Chondrocyte (in vitro differentiated cells): ENCODE data around the gene PJA1. TPM values are rescaled to one million over a fixed set of nuclear protein-coding genes. Genes with fewer than 3 reads are reported as not detected.

Experiments used
- DNase-seq: peaks from one replicate; pipeline ENCODE4 v3.0.0; 2021; ENCODE audit warnings: mixed read lengths, low spot score
- H3K27ac Mint-ChIP-seq: one replicate; pipeline ENCODE4 v1.8.0; 2021; ENCODE audit warnings: mild to moderate bottlenecking, moderate library complexity, mixed read lengths; ENCODE audit not compliant: unreplicated experiment
- H3K27me3 Mint-ChIP-seq: 2 replicates; pipeline ENCODE4 v1.8.0; 2021; ENCODE audit warnings: low read depth, mixed read lengths
- H3K36me3 Mint-ChIP-seq: 2 replicates; pipeline ENCODE4 v1.8.0; 2021; ENCODE audit warnings: low read depth, mixed read lengths
- H3K4me1 Mint-ChIP-seq: 2 replicates; pipeline ENCODE4 v1.8.0; 2021; ENCODE audit warnings: low read depth, mild to moderate bottlenecking, mixed read lengths
- H3K4me3 Mint-ChIP-seq: one replicate; pipeline ENCODE4 v1.8.0; 2021; ENCODE audit warnings: mild to moderate bottlenecking, moderate library complexity, mixed read lengths; ENCODE audit not compliant: unreplicated experiment
- H3K9me3 Mint-ChIP-seq: 2 replicates; pipeline ENCODE4 v1.8.0; 2021; ENCODE audit warnings: low read depth, mixed read lengths
- total RNA-seq: library from RNA; stranded (reverse); gene quantifications from 3 replicates; pipeline ENCODE4 v1.2.1, GENCODE V29; 2021
- TF ChIP-seq, protein P1 (sequence below): fragments of 200-600 bp; sonication (generic); IDR thresholded peaks from 2 replicates; pipeline ENCODE4 v1.5.0; 2021; ENCODE audit warnings: antibody characterized with exemption, mild to moderate bottlenecking, moderate library complexity

Gene PJA1
- total RNA-seq, 1 donor from 2014 or later = 30.1 TPM

DNA sequence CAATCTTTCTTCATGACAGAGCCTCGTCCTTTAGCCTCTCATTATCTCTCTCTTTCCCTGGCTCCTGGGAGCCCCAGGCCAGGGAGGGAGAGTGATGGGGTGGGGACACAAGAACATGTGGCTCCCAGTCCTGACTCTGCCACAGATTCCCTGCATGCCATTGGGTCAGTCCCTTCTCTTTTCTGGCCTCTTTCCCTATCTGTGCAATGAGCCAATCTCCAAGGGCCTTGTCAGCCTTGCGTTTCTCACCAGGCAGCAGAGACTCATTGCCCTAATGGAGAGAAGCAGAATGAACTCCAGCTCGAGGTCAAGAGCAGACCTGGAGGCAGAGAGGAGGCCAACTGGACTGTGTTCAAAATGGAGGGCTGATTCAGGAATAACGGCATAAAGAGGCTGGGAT, 38.4 kb upstream of the PJA1 start:
- TF ChIP-seq, protein P1, sequence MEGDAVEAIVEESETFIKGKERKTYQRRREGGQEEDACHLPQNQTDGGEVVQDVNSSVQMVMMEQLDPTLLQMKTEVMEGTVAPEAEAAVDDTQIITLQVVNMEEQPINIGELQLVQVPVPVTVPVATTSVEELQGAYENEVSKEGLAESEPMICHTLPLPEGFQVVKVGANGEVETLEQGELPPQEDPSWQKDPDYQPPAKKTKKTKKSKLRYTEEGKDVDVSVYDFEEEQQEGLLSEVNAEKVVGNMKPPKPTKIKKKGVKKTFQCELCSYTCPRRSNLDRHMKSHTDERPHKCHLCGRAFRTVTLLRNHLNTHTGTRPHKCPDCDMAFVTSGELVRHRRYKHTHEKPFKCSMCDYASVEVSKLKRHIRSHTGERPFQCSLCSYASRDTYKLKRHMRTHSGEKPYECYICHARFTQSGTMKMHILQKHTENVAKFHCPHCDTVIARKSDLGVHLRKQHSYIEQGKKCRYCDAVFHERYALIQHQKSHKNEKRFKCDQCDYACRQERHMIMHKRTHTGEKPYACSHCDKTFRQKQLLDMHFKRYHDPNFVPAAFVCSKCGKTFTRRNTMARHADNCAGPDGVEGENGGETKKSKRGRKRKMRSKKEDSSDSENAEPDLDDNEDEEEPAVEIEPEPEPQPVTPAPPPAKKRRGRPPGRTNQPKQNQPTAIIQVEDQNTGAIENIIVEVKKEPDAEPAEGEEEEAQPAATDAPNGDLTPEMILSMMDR = no peak
- no peaks in the 10 kb centered on the region for H3K4me1 Mint-ChIP-seq
- H3K36me3 Mint-ChIP-seq = no peaks in the 10 kb centered on the region
- H3K27me3 Mint-ChIP-seq = no peaks in the 10 kb centered on the region
- H3K27ac Mint-ChIP-seq = no peak overlapping the region
- no peak for DNase-seq
- H3K9me3 Mint-ChIP-seq = no peaks in the 10 kb centered on the region
- H3K4me3 Mint-ChIP-seq = no peak overlapping the region

DNA sequence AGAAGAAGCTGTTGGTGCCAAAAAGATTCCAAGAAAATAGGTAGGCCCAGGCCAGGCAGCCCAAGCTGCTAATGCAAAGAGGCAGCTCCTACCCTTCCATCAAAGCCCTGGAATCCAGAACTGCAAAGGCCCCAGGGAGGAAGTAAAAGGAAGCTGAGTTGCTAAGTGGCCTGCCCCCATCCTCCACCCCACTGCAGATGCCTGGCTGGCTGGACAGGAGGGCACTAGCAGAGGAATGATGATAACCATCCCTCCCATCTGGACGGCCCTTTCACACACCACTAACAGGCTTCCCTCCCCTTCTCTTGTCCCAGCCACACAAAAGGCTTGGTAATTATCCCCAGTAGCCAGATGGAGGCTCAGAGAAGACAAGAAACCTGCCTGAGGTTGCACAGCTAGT, 32.4 kb upstream of the PJA1 start:
- Mint-ChIP-seq H3K36me3 (no peaks in the 10 kb centered on the region), H3K27me3 (no peaks in the 10 kb centered on the region), H3K27ac (no peak overlapping the region), H3K4me1 (no peaks in the 10 kb centered on the region), H3K9me3 (peaks cover 6% of the 10 kb centered on the region), H3K4me3 (no peak overlapping the region)
- TF ChIP-seq, protein P1 = no peak
- no peak for DNase-seq

DNA sequence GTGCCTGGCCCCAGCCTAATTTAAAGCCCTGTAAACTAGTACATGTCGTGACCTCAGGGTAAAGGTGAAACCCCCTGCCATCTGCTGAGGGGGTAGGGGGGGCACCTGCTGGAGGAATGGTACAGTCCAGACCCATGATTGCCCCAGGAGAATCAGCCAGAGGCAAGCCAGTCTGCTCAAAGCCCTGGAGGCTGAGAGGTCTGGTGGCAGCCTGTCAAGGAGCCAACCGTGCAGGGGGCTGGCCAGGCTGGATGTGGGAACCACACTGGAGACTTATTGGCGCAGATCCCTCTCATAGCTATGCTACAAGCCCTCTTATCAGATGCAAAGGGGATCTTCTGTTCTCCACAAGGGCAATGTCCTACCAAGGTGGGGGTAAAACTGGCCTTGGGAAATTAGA, 31.4 kb upstream of the PJA1 start:
- TF ChIP-seq, protein P1 = no peak
- no peak overlapping the region for H3K4me3 Mint-ChIP-seq
- no peak overlapping the region for H3K27ac Mint-ChIP-seq
- H3K9me3 Mint-ChIP-seq = peaks cover 6% of the 10 kb centered on the region
- H3K27me3 Mint-ChIP-seq = no peaks in the 10 kb centered on the region
- no peaks in the 10 kb centered on the region for H3K4me1 Mint-ChIP-seq
- DNase-seq = no peak
- no peaks in the 10 kb centered on the region for H3K36me3 Mint-ChIP-seq

DNA sequence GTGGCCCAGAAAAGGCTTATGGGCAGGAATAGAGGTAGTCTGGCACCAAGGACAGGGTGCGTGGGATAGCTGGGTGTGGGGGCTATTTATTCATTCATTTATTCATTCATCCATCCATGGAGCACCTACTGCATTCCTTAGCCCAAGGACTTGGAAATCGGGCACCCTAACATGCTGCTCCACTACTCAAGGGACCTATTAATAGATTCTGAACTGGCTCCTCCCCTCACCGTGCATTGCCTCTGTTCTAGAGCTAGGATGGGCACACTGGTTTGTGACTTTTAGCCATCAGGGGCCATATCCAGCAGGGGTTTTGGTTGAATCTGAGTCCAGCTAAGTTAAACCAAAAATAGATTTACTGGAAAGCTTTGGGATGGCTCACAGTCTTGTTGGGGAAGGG, 30.6 kb upstream of the PJA1 start:
- Mint-ChIP-seq H3K36me3 (no peaks in the 10 kb centered on the region), H3K4me3 (no peak overlapping the region), H3K27me3 (no peaks in the 10 kb centered on the region), H3K27ac (no peak overlapping the region), H3K4me1 (no peaks in the 10 kb centered on the region), H3K9me3 (peaks cover 6% of the 10 kb centered on the region)
- TF ChIP-seq, protein P1 = no peak
- no peak for DNase-seq

DNA sequence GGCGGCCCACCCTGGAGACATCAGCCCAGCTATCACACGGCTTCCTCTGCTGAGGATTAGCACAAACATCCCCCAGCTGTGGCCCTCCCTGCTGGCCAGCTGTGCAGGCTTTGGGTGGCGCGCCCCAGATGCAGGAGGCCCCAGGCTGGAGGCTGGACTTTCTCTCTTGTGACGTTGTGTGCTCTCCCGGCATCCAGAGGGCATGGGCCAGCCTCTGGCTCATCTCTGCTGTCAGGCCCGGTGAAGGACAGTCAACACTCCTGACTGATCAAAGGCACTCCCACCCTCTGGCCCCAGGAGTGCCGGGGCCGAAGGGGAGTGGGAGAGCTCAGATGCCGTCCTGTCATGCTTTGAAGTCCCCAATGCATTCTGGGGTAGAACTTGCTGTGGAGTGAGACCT, 29.9 kb upstream of the PJA1 start:
- Mint-ChIP-seq H3K4me3 (no peak overlapping the region), H3K27me3 (peaks cover 1% of the 10 kb centered on the region), H3K4me1 (no peaks in the 10 kb centered on the region), H3K27ac (no peak overlapping the region), H3K9me3 (peaks cover 6% of the 10 kb centered on the region), H3K36me3 (no peaks in the 10 kb centered on the region)
- TF ChIP-seq, protein P1 = no peak
- no peak for DNase-seq
